SU-DHL-6 (cell line): Measurements from ENCODE around the gene CC2D2B.

Source experiments
- H2AFZ ChIP-seq: fragments of 200-600 bp; sonication (generic); 2 replicates; pipeline ENCODE4 v1.6.1; 2014; ENCODE audit warnings: low read depth, mild to moderate bottlenecking, moderate library complexity, mixed read lengths, antibody characterized with exemption, low read length; ENCODE audit not compliant: severe bottlenecking
- H3F3A ChIP-seq: fragments of 200-600 bp; shearing (Covaris generic); 2 replicates; pipeline ENCODE4 v1.6.0; 2016; ENCODE audit warnings: antibody characterized with exemption, mild to moderate bottlenecking; ENCODE audit not compliant: insufficient read depth
- H3K27ac ChIP-seq: fragments of 200-600 bp; sonication (generic); 2 replicates; pipeline ENCODE4 v1.5.1; 2016; ENCODE audit warnings: low read depth, mild to moderate bottlenecking, low read length, moderate library complexity, mixed read lengths
- H3K27me3 ChIP-seq: fragments of 200-600 bp; sonication (generic), shearing (Covaris generic); 2 replicates; pipeline ENCODE4 v1.6.0; 2014; ENCODE audit warnings: mild to moderate bottlenecking, low read length
- H3K36me3 ChIP-seq: fragments of 200-600 bp; sonication (generic); 2 replicates; pipeline ENCODE4 v1.6.1; 2014; ENCODE audit warnings: mild to moderate bottlenecking, low read length, mixed read lengths
- H3K4me2 ChIP-seq: fragments of 300-600, 200-600 bp; shearing (Covaris generic), sonication (generic); 2 replicates; pipeline ENCODE4 v1.6.0; 2014; ENCODE audit warnings: low read length, low read depth, mild to moderate bottlenecking; ENCODE audit not compliant: poor library complexity, severe bottlenecking
- H3K4me3 ChIP-seq: fragments of 200-600 bp; sonication (generic); 2 replicates; pipeline ENCODE4 v1.5.1; 2014; ENCODE audit warnings: antibody characterized with exemption, low read length, mild to moderate bottlenecking, mixed read lengths; ENCODE audit not compliant: insufficient read depth, poor library complexity, severe bottlenecking
- H3K79me2 ChIP-seq: fragments of 200-600 bp; sonication (generic); 2 replicates; pipeline ENCODE4 v1.6.1; 2014; ENCODE audit warnings: mild to moderate bottlenecking, low read length, moderate library complexity; ENCODE audit not compliant: insufficient read depth
- H3K9ac ChIP-seq: fragments of 200-600 bp; sonication (generic); 2 replicates; pipeline ENCODE4 v1.7.0; 2014; ENCODE audit warnings: mild to moderate bottlenecking, low read length
- H3K9me2 ChIP-seq: fragments of 200-600 bp; sonication (generic); replicated peaks from 2 replicates; pipeline ENCODE4 v1.6.1; 2014; ENCODE audit warnings: low read length; ENCODE audit not compliant: insufficient read depth
- H3K9me3 ChIP-seq: fragments of 200-600 bp; sonication (generic); 2 replicates; pipeline ENCODE4 v1.6.1; 2014; ENCODE audit warnings: low read length, mixed read lengths; ENCODE audit not compliant: insufficient read depth
- H4K20me1 ChIP-seq: fragments of 200-600 bp; sonication (generic); 2 replicates; pipeline ENCODE4 v1.6.1; 2014; ENCODE audit warnings: low read depth, mild to moderate bottlenecking, antibody characterized with exemption, low read length, moderate library complexity, mixed read lengths
- EZH2phosphoT487 ChIP-seq: fragments of 200-600 bp; sonication (generic), shearing (Covaris generic); conservative IDR thresholded peaks from 2 replicates; pipeline ENCODE4 v1.6.1; 2018; ENCODE audit warnings: mild to moderate bottlenecking, antibody characterized with exemption, low read length, moderate library complexity, mixed read lengths

CC2D2B gene

GRCh38 chr10:96082153-96082552 lies 174.4 kb downstream of the CC2D2B start:
- Histone ChIP-seq H3K4me3 (no peak overlapping the region), H3K27me3 (no peaks in the 10 kb centered on the region)

More at GRCh38 chr10:96082153-96082552, 174.4 kb downstream of the CC2D2B start:
- Histone ChIP-seq H4K20me1 (no peaks in the 10 kb centered on the region), H3K9ac (no peak overlapping the region), H3F3A (no peaks in the 10 kb centered on the region), H3K9me3 (no peaks in the 10 kb centered on the region), H2AFZ (no peak overlapping the region), H3K36me3 (no peaks in the 10 kb centered on the region), H3K4me2 (no peak overlapping the region), H3K27ac (no peak overlapping the region), H3K9me2 (no peaks in the 10 kb centered on the region), H3K79me2 (no peaks in the 10 kb centered on the region)
- TF ChIP-seq EZH2phosphoT487: no peak
